Uterus (tissue), 4 donors: ENCODE measurements around the gene DYRK4. TPM values are rescaled to one million over a fixed set of nuclear protein-coding genes. Genes with fewer than 3 reads are reported as not detected.

Source experiments
- DNase-seq, 2 donors: peaks; one replicate each; pipeline ENCODE4 v3.0.0-alpha.2; 2019 to 2020
- H3K27ac ChIP-seq, 2 donors: fragments of 200-600 bp; sonication (generic); 1 replicate in 1 of 2; 2 replicates in 1 of 2; pipeline ENCODE4 v1.5.1; 2016 to 2018
- H3K27me3 ChIP-seq, 2 donors: fragments of 200-600 bp; sonication (generic); one replicate each; pipeline ENCODE4 v1.5.1; 2018 to 2019; ENCODE audit warnings: control low read depth in 1 of 2
- H3K36me3 ChIP-seq, 2 donors: fragments of 200-600 bp; sonication (generic); one replicate each; pipeline ENCODE4 v1.5.1; 2019; ENCODE audit warnings: control low read depth in 1 of 2
- H3K4me1 ChIP-seq, 2 donors: fragments of 200-600 bp; sonication (generic); one replicate each; pipeline ENCODE4 v1.5.1; 2018 to 2019; ENCODE audit warnings: control low read depth in 1 of 2
- H3K4me3 ChIP-seq, 2 donors: fragments of 200-600 bp; sonication (generic); 1 replicate in 1 of 2; 2 replicates in 1 of 2; pipeline ENCODE4 v1.5.1; 2018 to 2019; ENCODE audit warnings: mild to moderate bottlenecking in 1 of 2
- H3K9me3 ChIP-seq, 2 donors: fragments of 200-600 bp; sonication (generic); one replicate each; pipeline ENCODE4 v1.5.1; 2019; ENCODE audit warnings: control low read depth in 1 of 2
- CTCF ChIP-seq, 4 experiments: fragments of 200-600 bp in 2 of 4; fragments of 450-650 bp in 2 of 4; sonication (generic) in 2 of 4; IDR thresholded peaks; one replicate each; pipeline ENCODE4 v1.5.1; 2016 to 2019; ENCODE audit warnings: antibody characterized with exemption in 4 of 4, mild to moderate bottlenecking in 2 of 4, moderate library complexity in 1 of 4
- POLR2A ChIP-seq, 2 donors: fragments of 450-650 bp; IDR thresholded peaks; one replicate each; pipeline ENCODE4 v1.6.1; 2016; ENCODE audit warnings: antibody characterized with exemption in 2 of 2, mild to moderate bottlenecking in 1 of 2, moderate library complexity in 1 of 2
- intact Hi-C: fragments of 100-400 bp; cut with DNase I; formaldehyde crosslinking; loops from one replicate; pipeline ENCODE4 v1.15.1; 2023; ENCODE audit warnings: low total_unique reads
- total RNA-seq, 4 donors: library from RNA; depleted of rRNA in 3 of 4; stranded (reverse); fragments of >200 nt in 3 of 4; gene quantifications; one replicate each; pipeline versions ENCODE4 v1.1.0 to v1.2.4, GENCODE V29; 2014 to 2023
- donor health status: DM: yes; HTN: yes; CAD: no.

DYRK4 gene
- total RNA-seq, 4 donors from 2014 or later, result 32.3 to 51.1 (median 41.4) TPM

GRCh38 chr12:4586500-4586899 lies 24.5 kb downstream of the DYRK4 start:
- intact Hi-C loops, result no loop called here
- Histone ChIP-seq H3K27me3 (no peaks in the 10 kb centered on the region), H3K4me3 (no peak overlapping the region), H3K9me3 (no peaks in the 10 kb centered on the region), H3K36me3 (no peaks in the 10 kb centered on the region), H3K4me1 (no peaks in the 10 kb centered on the region), H3K27ac (no peak overlapping the region)
- DNase-seq, result no peak
- TF ChIP-seq POLR2A (IDR thresholded peaks at IDR 0.05), result no peak
- no peak for TF ChIP-seq CTCF (IDR thresholded peaks at IDR 0.05)

DNA sequence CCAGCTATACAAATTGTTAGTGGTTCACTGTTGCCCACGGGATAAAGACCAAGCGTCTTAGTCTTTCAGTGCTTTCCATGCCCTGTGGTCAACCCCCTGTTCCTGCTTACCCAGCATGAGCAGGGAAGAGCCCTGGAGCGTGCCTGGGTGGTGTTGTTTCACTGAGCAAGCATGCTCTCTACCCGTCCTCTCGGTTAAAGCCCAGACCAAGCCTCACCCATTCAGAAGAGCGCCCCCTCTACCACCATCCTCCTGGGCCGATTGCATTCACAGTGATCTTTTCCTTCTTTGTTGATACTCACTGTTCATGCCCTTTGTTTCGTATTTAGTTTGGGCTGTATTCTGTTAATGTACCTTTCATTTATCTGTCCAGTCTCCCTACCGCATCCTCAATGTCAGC lies 25.1 kb downstream of the DYRK4 start:
- Histone ChIP-seq H3K36me3 (no peaks in the 10 kb centered on the region), H3K4me1 (no peaks in the 10 kb centered on the region), H3K4me3 (no peak overlapping the region), H3K27ac (no peak overlapping the region), H3K9me3 (no peaks in the 10 kb centered on the region), H3K27me3 (no peaks in the 10 kb centered on the region)
- TF ChIP-seq POLR2A (IDR thresholded peaks at IDR 0.05) (no peak), CTCF (IDR thresholded peaks at IDR 0.05) (no peak)
- intact Hi-C loops, result no loop called here
- DNase-seq, result no peak

DNA sequence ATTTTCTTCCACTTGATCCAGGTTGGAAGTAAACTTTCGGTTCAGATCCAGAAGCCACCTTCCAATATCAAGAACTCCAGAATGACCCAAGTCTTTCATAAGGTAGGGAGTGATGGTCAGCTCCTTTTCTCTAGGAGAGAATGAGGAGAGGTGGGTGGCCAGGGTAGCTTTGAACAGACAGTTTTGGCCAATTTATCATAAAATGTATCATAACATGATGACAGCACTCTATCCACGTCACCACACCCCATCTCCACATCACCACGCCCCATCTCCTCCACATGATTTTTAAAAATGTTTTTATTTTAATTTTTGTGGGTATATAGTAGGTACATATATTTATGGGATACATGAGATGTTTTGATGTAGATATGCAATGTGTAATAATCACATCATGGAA lies 26.9 kb downstream of the DYRK4 start:
- H3K27me3 ChIP-seq, result no peaks in the 10 kb centered on the region
- H3K4me3 ChIP-seq, result no peak overlapping the region
- intact Hi-C loops, result no loop called here
- no peak overlapping the region for H3K27ac ChIP-seq
- no peak for TF ChIP-seq POLR2A (IDR thresholded peaks at IDR 0.05)
- TF ChIP-seq CTCF (IDR thresholded peaks at IDR 0.05), result no peak
- H3K36me3 ChIP-seq, result no peaks in the 10 kb centered on the region
- DNase-seq, result no peak
- H3K4me1 ChIP-seq, result no peaks in the 10 kb centered on the region
- H3K9me3 ChIP-seq, result no peaks in the 10 kb centered on the region

GRCh38 chr12:4589941-4590340 lies 27.9 kb downstream of the DYRK4 start:
- no peak for TF ChIP-seq CTCF (IDR thresholded peaks at IDR 0.05)
- no peak for TF ChIP-seq POLR2A (IDR thresholded peaks at IDR 0.05)
- Histone ChIP-seq H3K4me1 (no peaks in the 10 kb centered on the region), H3K27ac (no peak overlapping the region), H3K4me3 (no peak overlapping the region), H3K27me3 (no peaks in the 10 kb centered on the region), H3K9me3 (no peaks in the 10 kb centered on the region), H3K36me3 (no peaks in the 10 kb centered on the region)
- intact Hi-C loops, result no loop called here
- no peak for DNase-seq

- Histone ChIP-seq H3K4me3 (no peak overlapping the region), H3K27ac (no peak overlapping the region), H3K27me3 (no peaks in the 10 kb centered on the region), H3K4me1 (no peaks in the 10 kb centered on the region), H3K9me3 (no peaks in the 10 kb centered on the region), H3K36me3 (no peaks in the 10 kb centered on the region)
- intact Hi-C loops, result no loop called here
- no peak for DNase-seq
- no peak for TF ChIP-seq CTCF (IDR thresholded peaks at IDR 0.05)
- TF ChIP-seq POLR2A (IDR thresholded peaks at IDR 0.05), result no peak
These were observed 29.2 kb downstream of the DYRK4 start for GRCh38 chr12:4591180-4591687.
